GM23248 (cell line): ENCODE results near the gene CDK10.
"Not testable (repeated sequence)": the region's sequence is repeated elsewhere in the genome, so short reads cannot be mapped to it uniquely, and the experiment has no call there.

Experiments
- EZH2 ChIP-seq: fragments of 200-600 bp; sonication (generic); IDR thresholded peaks from 2 replicates; pipeline ENCODE4 v1.6.1; 2018; ENCODE audit warnings: antibody characterized with exemption, mild to moderate bottlenecking; ENCODE audit not compliant: insufficient read depth, poor library complexity, severe bottlenecking
- EZH2phosphoT487 ChIP-seq: fragments of 200-600 bp; sonication (generic); IDR thresholded peaks from 2 replicates; pipeline ENCODE4 v1.6.1; 2018; ENCODE audit warnings: antibody characterized with exemption, moderate library complexity, mild to moderate bottlenecking, low read depth; ENCODE audit not compliant: insufficient read depth

DNA sequence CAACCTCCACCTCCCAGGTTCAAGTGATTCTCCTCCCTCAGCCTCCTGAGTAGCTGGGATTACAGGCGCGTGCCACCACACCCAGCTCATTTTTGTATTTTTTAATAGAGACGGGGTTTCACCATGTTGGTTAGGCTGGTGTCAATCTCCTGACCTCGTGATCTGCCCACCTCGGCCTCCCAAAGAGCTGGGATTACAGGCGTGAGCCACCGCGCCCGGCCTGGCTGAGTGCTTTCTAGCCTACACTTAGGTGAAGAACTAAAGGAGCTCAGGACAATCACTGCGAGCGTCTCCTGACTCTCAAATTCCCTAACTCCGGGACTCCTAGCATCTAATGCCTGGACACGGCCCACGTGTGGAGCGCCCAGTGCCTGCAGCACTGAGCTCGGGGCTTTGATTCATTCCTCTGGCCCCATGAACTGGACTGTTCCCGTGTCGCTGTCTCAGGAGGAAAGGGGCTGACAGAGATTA lies 13.2 kb downstream of the CDK10 start:
- not testable (repeated sequence) for TF ChIP-seq EZH2phosphoT487, EZH2
